ENCODE results near the gene DYRK2.

The DYRK2 gene

DNA sequence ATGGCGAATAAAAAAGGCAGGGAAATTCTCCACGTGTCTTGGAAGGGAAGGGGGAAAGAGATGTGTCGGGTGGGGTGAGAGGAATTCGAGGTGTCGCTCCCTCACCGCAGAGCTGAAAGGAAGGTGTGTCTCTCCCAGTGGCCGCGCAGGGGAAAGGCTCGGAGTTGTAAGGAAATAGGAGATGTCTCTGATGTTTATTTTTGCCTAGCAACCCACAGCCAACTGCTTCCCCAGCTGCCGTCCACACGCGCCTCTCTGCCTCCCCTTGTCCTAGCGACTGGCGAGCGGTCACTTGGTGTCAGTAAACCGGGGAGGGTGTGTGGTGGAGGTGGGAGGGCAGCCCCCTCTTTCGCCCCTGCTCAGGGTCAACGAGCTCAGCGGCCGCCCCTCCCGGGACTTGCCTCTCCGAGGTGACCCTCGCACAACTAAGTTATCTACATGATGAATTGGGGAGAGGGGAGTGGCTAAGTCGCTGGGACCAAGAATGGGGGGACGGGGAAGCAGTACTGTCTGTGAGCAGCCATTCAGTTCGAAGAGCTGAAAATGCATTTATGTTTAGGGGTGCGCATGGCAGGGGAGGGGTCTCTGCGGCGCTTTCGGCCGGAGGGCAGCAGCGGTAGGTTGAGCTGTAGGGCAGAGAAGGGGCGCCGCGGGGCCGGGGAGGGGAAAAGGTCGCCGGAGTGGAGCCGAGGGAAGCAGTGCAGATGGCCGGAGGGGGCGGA, 585 bp upstream of the DYRK2 start:
- TF ChIP-seq, protein P1, sequence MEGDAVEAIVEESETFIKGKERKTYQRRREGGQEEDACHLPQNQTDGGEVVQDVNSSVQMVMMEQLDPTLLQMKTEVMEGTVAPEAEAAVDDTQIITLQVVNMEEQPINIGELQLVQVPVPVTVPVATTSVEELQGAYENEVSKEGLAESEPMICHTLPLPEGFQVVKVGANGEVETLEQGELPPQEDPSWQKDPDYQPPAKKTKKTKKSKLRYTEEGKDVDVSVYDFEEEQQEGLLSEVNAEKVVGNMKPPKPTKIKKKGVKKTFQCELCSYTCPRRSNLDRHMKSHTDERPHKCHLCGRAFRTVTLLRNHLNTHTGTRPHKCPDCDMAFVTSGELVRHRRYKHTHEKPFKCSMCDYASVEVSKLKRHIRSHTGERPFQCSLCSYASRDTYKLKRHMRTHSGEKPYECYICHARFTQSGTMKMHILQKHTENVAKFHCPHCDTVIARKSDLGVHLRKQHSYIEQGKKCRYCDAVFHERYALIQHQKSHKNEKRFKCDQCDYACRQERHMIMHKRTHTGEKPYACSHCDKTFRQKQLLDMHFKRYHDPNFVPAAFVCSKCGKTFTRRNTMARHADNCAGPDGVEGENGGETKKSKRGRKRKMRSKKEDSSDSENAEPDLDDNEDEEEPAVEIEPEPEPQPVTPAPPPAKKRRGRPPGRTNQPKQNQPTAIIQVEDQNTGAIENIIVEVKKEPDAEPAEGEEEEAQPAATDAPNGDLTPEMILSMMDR (IDR thresholded peaks at IDR 0.05; ENCODE audit: low read depth, low read length, missing control alignments): peak; percentile 25
- peak; percentile 80 for DNase-seq (ENCODE audit: extremely low read depth, low read depth)
- H3K4me3 ChIP-seq (replicated peaks; ENCODE audit: low read depth, low read length): peak overlapping the region; percentile 83

DNA sequence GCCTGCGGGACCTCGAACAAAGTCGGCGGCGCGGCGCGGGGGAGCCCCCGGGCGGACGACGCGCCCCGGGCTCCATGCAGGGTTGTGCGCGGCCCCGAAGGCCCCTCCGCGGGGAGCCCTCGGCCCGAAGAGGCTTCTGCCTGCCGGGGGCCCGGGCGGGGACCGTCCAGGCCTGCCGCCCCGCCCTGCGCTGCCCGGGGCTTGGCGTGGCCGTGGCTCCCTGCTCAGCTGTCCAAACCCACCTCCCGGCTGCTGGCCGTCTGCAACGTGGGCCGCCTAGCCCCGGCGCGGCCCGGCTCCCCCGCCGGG, 670 bp downstream of the DYRK2 start:
- peak overlapping the region; percentile 83 for H3K4me3 ChIP-seq (replicated peaks; ENCODE audit: low read depth, low read length)
- DNase-seq (ENCODE audit: extremely low read depth, low read depth): no peak
- TF ChIP-seq, protein P1 (IDR thresholded peaks at IDR 0.05; ENCODE audit: low read depth, low read length, missing control alignments): no peak

DNA sequence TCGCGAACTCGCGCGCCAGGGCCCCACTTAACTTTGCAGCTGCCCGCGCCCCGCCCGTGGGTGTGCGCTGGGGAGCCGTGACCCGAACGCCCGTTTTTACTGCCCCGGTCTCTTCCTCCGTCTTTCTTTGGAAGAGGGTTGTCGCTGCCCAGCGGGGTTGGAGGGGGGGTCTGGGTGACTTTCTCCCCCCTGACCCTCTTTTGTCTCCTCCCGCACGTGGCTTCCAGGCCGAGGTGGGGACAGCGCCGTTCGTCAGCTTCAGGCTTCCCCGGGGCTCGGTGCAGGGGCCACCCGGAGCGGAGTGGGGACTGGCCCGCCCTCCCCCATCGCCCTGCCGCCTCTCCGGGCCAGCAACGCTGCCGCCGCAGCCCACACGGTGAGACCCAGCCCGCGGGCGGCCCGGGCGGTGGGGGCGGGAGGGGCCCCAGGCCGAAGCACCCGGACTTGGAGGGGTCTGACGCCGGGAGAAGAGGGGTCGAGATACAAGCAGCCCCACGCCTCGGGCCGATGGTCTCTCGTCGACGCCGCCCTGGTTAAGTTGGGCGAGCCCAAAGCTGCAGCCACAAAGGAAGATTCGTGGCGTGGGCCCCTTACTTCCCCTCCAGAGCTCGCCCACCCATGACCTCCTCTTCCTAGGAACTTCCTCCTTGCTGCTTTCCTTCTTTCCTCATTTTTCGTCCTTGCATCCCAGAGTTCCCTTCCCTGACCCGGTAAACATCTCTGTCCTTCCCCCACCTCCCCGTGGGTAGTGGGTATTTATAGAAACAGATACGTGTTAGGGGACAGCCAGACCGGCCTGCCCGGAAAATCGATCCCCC, 1.2 kb downstream of the DYRK2 start:
- no peak for DNase-seq (ENCODE audit: extremely low read depth, low read depth)
- H3K4me3 ChIP-seq (replicated peaks; ENCODE audit: low read depth, low read length): peak overlapping the region; percentile 83
- TF ChIP-seq, protein P1 (IDR thresholded peaks at IDR 0.05; ENCODE audit: low read depth, low read length, missing control alignments): no peak

DNA sequence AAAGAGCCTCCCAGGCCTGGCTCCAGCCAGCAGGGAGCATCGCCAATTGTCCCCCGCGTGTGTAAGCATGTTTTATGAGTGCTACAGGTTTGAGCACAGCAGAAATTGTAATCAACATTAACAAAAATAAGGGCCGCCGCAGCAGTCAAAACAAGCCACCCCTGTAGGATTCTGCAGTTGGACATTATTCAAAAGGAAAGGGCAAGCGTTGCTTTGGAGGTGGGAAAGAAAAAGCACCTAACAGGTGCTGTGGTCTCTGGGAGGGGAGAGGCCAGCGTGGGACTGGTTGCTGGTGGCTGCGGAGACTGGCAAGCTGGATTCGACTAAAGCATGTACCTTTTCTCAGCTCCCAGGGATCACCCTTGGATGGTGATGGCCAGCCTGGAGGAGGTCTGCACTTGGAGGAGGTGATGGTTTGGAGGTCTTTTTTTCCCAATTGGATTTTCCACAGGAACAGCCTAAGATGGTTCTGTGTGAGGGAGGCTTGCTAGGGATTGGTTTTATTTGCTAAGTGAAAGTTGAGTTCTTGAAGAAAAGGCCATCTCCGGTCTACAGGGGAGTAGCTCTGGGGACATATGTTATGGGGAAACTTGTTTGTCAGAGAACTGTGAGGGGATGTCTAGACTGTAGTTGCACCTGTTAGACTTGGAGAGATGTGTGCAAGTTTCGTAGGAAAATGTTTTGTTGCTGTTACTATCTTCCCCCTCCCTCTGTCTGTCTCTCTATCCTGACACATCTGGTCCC, 2.0 kb downstream of the DYRK2 start:
- peak overlapping the region; percentile 83 for H3K4me3 ChIP-seq (replicated peaks; ENCODE audit: low read depth, low read length)
- DNase-seq (ENCODE audit: extremely low read depth, low read depth): no peak
- TF ChIP-seq, protein P1 (IDR thresholded peaks at IDR 0.05; ENCODE audit: low read depth, low read length, missing control alignments): no peak

DNA sequence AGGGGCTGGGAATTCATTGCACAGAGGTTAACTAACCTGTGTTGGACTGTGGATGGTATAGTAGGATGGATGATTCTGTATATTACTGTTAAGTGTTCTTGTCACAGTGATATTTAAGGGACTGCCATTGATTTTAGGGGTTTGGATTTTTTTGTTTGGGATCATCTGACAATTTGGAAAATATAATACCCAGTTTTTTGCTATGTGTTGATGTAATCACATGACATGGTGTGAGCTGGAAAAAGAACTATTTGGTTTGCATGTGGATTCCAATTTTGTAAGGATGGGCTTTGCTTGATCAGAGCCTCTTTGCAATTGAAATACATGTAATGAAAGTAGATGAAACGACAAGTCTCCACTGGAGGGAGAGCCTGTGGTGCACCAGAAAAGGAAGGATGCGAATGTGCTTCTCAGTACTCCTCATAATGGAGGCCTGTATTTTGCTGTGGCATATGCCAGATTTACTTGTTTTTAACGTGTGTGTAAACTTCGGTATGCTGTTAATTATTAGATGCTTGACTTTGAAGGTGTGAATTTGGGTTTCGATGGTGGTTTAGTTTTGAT, 2.7 kb downstream of the DYRK2 start:
- TF ChIP-seq, protein P1 (IDR thresholded peaks at IDR 0.05; ENCODE audit: low read depth, low read length, missing control alignments): peak; percentile 26
- H3K4me3 ChIP-seq (replicated peaks; ENCODE audit: low read depth, low read length): peak overlapping the region; percentile 83
- no peak for DNase-seq (ENCODE audit: extremely low read depth, low read depth)

DNA sequence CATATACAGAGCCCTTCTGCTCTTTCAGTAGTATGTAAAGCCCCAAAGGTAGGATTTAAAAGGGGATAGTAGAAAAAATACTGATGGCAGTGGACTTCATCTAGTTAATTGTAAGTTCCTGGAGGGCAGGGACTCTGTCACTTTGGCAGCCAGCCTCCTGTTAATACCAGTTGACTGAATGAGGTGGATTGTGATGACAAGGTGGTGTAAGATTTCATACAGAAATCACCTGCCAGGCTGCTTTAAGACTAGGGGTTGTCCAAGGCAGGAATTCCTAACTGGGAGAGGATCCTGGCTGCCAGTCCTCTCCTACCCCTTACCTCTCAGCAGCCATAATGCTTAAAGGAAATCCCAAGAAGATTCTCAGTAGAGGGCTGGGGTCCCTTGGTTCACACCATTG, 7.3 kb downstream of the DYRK2 start:
- H3K4me3 ChIP-seq (replicated peaks; ENCODE audit: low read depth, low read length): no peak overlapping the region
- no peak for DNase-seq (ENCODE audit: extremely low read depth, low read depth)
- TF ChIP-seq, protein P1 (IDR thresholded peaks at IDR 0.05; ENCODE audit: low read depth, low read length, missing control alignments): no peak

Measured in HFF-Myc (cell line).